Measurements from ENCODE around the gene FNDC3B. TPM values are rescaled to one million over a fixed set of nuclear protein-coding genes. Genes with fewer than 3 reads are reported as not detected.

The FNDC3B gene
- total RNA-seq, 5 donors from 2014 or later (not counting 1 experiment from before 2014, with no cell fraction given) = 18.1 to 46.5 (median 23.5) TPM

DNA sequence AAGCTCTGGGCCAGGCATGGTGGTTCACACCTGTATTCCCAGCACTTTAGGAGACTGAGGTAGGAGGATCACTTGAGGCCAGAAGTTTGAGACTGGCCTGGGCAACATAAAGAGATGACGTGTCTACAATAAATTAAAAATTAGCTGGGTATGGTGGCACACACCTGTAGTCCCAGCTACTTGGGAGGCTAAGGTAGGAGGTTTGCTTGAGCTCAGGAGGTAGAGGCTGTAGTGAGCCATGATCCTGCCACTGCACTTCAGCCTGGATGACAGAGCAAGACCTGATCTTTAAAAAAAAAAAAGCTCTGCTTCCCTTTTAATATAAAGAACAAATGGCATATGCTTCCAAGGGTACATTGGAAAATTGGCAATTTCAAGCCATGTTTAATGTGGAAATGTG is 46.7 kb downstream of the FNDC3B start:
- peaks cover 9% of the 10 kb centered on the region for H3K36me3 Mint-ChIP-seq
- H3K4me1 Mint-ChIP-seq = peaks cover 24 to 35% (median 28%) of the 10 kb centered on the region in 3 donors
- H3K9me3 Mint-ChIP-seq = no peaks in the 10 kb centered on the region
- Histone ChIP-seq H3K36me3 (ENCODE audit: control insufficient read depth in 2 of 2, extremely low read depth in 1 of 2, insufficient read depth in 1 of 2, low read length in 1 of 2) (no peaks in the 10 kb centered on the region), H3K27me3 (replicated peaks in 1 of 2; ENCODE audit: control insufficient read depth in 2 of 2, extremely low read depth in 1 of 2, insufficient read depth in 2 of 2, low read length in 1 of 2) (no peaks in the 10 kb centered on the region), H3K27ac (ENCODE audit: low read length) (no peak overlapping the region), H3K4me1 (ENCODE audit: control insufficient read depth in 1 of 2, extremely low read depth in 1 of 2, insufficient read depth in 2 of 2, low read length in 2 of 2) (peaks cover 0 to 8% of the 10 kb centered on the region in 2 experiments), H3K4me3 (ENCODE audit: control insufficient read depth in 1 of 2, extremely low read depth in 1 of 2, low read length in 1 of 2) (no peak overlapping the region), H3K9me3 (no peaks in the 10 kb centered on the region)
- no peak overlapping the region for H3K4me3 Mint-ChIP-seq
- POLR2A ChIA-PET = interaction anchor here in 1 of 2 donors (0.6 kb wide), 1 partner anchor 46 kb away, joined by 4 read pairs; no protein-coding TSS in a partner anchor
- H3K27me3 Mint-ChIP-seq = no peaks in the 10 kb centered on the region
- CTCF ChIA-PET = interaction anchor here (0.6 kb wide), 2 partner anchors 20 to 48 kb away, joined by 3 to 6 read pairs; no protein-coding TSS in a partner anchor
- no peak overlapping the region for H3K27ac Mint-ChIP-seq
- ATAC-seq (replicated peaks in 1 of 4) (no peak), DNase-seq (no peak)
- WGBS (ENCODE audit: insufficient coverage) = no CpG with 5 or more reads among the region's 1 CpG

DNA sequence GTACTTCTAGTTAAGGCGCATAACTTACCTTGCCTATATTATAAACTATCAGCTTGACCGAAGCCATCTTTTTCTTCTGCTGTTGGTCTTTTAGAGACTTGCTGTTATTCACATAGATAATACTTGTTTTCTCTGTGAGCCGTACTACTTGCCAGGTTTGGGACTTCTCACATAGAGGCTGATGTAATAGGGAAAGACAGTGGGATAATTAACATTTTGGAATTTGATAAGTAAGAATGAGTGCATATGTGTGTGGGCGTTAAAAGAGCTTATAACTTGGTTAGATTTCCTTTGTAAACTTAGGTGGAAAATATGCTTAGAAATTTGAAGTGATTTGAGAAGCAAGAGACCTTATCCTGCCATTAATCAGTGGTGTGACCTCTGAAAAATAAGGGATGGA is 47.8 kb downstream of the FNDC3B start:
- WGBS (ENCODE audit: insufficient coverage) = 100% methylated on average over 2 of the region's 4 CpGs
- H3K9me3 ChIP-seq = no peaks in the 10 kb centered on the region
- Mint-ChIP-seq H3K36me3 (peaks cover 9% of the 10 kb centered on the region), H3K4me3 (peak overlapping the region in 1 of 3 donors; percentile 15), H3K4me1 (peaks cover 26 to 35% (median 30%) of the 10 kb centered on the region in 3 donors), H3K27me3 (no peaks in the 10 kb centered on the region), H3K9me3 (no peaks in the 10 kb centered on the region), H3K27ac (peak overlapping the region in 1 of 2 donors; percentile 75)
- H3K27ac ChIP-seq (ENCODE audit: low read length) = no peak overlapping the region
- ChIA-PET POLR2A (no interaction called here), CTCF (interaction anchor here in 1 of 2 donors (1.0 kb wide), 2 partner anchors 17 to 51 kb away, joined by 3 read pairs; no protein-coding TSS in a partner anchor)
- no peak overlapping the region for H3K4me3 ChIP-seq (ENCODE audit: control insufficient read depth in 1 of 2, extremely low read depth in 1 of 2, low read length in 1 of 2)
- DNase-seq (no peak), ATAC-seq (replicated peaks in 1 of 4) (no peak)
- H3K36me3 ChIP-seq (ENCODE audit: control insufficient read depth in 2 of 2, extremely low read depth in 1 of 2, insufficient read depth in 1 of 2, low read length in 1 of 2) = no peaks in the 10 kb centered on the region
- H3K4me1 ChIP-seq (ENCODE audit: control insufficient read depth in 1 of 2, extremely low read depth in 1 of 2, insufficient read depth in 2 of 2, low read length in 2 of 2) = peaks cover 0 to 8% of the 10 kb centered on the region in 2 experiments
- no peaks in the 10 kb centered on the region for H3K27me3 ChIP-seq (replicated peaks in 1 of 2; ENCODE audit: control insufficient read depth in 2 of 2, extremely low read depth in 1 of 2, insufficient read depth in 2 of 2, low read length in 1 of 2)

DNA sequence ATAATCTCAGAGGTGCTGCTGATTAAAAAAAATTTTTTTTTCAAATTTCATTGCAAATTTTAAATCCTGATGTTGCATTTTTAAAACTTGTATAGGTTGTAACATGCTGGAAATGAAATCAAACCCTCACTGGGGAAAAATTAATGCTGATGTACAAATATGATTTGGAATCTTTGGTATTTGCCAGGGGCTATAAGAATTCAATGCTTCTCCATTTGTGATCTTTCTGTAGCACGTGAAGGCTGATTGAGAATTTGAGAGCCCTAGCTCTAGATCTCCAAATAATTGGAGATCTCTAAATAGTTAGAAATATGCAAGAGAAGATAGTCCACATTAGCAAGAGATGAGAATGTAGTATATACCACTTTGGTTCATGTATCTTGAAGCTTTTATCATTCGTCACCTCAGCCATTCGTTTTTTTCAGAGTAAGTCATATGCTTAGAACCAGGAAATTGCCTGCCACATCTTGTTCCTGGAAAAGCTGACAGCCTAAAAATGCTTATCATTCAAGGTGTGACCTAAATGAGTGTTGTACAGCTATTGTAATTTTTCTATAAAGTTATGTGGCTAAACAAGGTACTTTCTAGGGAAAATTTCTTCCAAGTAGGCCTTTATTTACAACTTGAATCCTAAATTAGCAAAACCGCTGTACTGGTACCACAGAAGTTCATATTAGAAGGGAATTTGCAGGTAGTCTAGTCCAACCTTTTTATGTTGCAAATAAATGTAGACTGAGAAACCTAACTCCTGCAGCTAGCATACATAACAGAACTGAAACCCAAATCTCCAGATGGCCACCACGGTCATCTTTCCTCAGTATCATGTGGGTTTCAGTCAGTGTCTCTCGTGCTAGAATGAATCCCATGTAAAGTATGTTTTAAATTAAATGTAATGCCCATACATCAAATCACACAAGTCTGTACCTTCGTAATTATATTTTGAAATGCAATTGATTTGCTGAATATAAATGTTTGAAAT is 48.5 kb downstream of the FNDC3B start:
- DNase-seq (no peak), ATAC-seq (replicated peaks in 1 of 4) (peak in 2 of 4 experiments; percentile 55 to 58)
- Histone ChIP-seq H3K27me3 (replicated peaks in 1 of 2; ENCODE audit: control insufficient read depth in 2 of 2, extremely low read depth in 1 of 2, insufficient read depth in 2 of 2, low read length in 1 of 2) (no peaks in the 10 kb centered on the region), H3K4me3 (ENCODE audit: control insufficient read depth in 1 of 2, extremely low read depth in 1 of 2, low read length in 1 of 2) (no peak overlapping the region), H3K4me1 (ENCODE audit: control insufficient read depth in 1 of 2, extremely low read depth in 1 of 2, insufficient read depth in 2 of 2, low read length in 2 of 2) (peaks cover 0 to 8% of the 10 kb centered on the region in 2 experiments), H3K9me3 (no peaks in the 10 kb centered on the region), H3K27ac (ENCODE audit: low read length) (peak overlapping the region; percentile 6), H3K36me3 (ENCODE audit: control insufficient read depth in 2 of 2, extremely low read depth in 1 of 2, insufficient read depth in 1 of 2, low read length in 1 of 2) (no peaks in the 10 kb centered on the region)
- peaks cover 24 to 37% (median 30%) of the 10 kb centered on the region in 3 donors for H3K4me1 Mint-ChIP-seq
- H3K9me3 Mint-ChIP-seq = no peaks in the 10 kb centered on the region
- CTCF ChIA-PET = interaction anchor here (1.0 kb wide), 3 partner anchors 16 to 52 kb away, joined by 3 read pairs; no protein-coding TSS in a partner anchor
- 48% methylated on average over 3 of the region's 7 CpGs for WGBS (ENCODE audit: insufficient coverage)
- H3K4me3 Mint-ChIP-seq = peak overlapping the region in 1 of 3 donors; percentile 15
- peaks cover 9% of the 10 kb centered on the region for H3K36me3 Mint-ChIP-seq
- H3K27me3 Mint-ChIP-seq = no peaks in the 10 kb centered on the region
- POLR2A ChIA-PET = interaction anchor here in 1 of 2 donors (0.5 to 1.3 kb wide), 3 partner anchors 14 to 62 kb away, joined by 3 to 9 read pairs (median 4); no protein-coding TSS in a partner anchor
- H3K27ac Mint-ChIP-seq = peak overlapping the region; percentile 70 to 83

DNA sequence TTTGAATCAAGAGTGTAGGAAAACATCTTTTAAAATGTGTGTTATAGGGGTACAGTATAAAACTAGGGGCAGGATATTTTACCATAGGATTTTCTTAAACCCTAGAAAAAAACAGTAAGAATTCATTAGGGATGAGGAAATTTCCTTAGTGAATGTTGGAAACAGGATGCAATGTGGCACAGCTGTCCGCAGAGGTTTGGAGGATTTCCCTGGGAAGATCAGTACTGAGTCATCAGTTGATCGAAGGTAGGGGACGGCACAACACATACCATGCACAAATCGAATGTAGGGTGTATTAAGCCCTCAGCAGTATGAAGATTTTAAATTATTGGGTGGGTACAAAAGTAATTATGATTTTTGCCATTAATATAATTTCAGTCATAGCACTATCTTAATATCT is 49.9 kb downstream of the FNDC3B start:
- H3K36me3 Mint-ChIP-seq = peaks cover 3% of the 10 kb centered on the region

DNA sequence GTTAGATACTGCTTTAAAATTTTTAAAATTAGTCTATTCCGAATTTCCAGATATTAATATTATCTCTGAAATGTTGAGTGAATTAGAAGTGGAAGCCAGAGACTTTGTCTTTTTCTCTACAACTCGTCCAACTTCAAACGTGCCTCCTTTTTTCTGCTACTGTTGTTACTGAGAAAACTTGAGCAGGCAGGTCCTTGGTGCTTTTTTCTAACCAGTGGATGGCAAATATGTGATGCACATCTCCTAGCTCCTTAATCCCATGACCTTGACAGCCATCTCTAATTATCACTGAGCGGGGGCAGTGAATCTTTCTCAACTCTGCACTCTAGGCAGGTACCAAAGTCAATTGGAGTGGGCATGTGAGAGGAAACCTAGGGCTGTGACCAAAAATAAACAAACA is 50.7 kb downstream of the FNDC3B start:
- Histone ChIP-seq H3K27me3 (replicated peaks in 1 of 2; ENCODE audit: control insufficient read depth in 2 of 2, extremely low read depth in 1 of 2, insufficient read depth in 2 of 2, low read length in 1 of 2) (no peaks in the 10 kb centered on the region), H3K9me3 (no peaks in the 10 kb centered on the region), H3K27ac (ENCODE audit: low read length) (no peak overlapping the region), H3K4me1 (ENCODE audit: control insufficient read depth in 1 of 2, extremely low read depth in 1 of 2, insufficient read depth in 2 of 2, low read length in 2 of 2) (peaks cover 0 to 8% of the 10 kb centered on the region in 2 experiments), H3K36me3 (ENCODE audit: control insufficient read depth in 2 of 2, extremely low read depth in 1 of 2, insufficient read depth in 1 of 2, low read length in 1 of 2) (no peaks in the 10 kb centered on the region), H3K4me3 (ENCODE audit: control insufficient read depth in 1 of 2, extremely low read depth in 1 of 2, low read length in 1 of 2) (no peak overlapping the region)
- peaks cover 26 to 41% (median 31%) of the 10 kb centered on the region in 3 donors for H3K4me1 Mint-ChIP-seq
- ChIA-PET POLR2A (no interaction called here), CTCF (interaction anchor here in 1 of 2 donors (0.6 kb wide), 1 partner anchor 33 kb away, joined by 5 read pairs; no protein-coding TSS in a partner anchor)
- no peaks in the 10 kb centered on the region for H3K9me3 Mint-ChIP-seq
- H3K4me3 Mint-ChIP-seq = no peak overlapping the region
- no peaks in the 10 kb centered on the region for H3K27me3 Mint-ChIP-seq
- H3K36me3 Mint-ChIP-seq = peaks cover 3% of the 10 kb centered on the region
- WGBS (ENCODE audit: insufficient coverage) = no CpG with 5 or more reads among the region's 4 CpGs
- no peak for ATAC-seq (replicated peaks in 1 of 4)
- no peak overlapping the region for H3K27ac Mint-ChIP-seq
- no peak for DNase-seq

More for the DNA sequence above, 49.9 kb downstream of the FNDC3B start:
- ATAC-seq (replicated peaks in 1 of 4) = no peak
- H3K27ac ChIP-seq (ENCODE audit: low read length) = no peak overlapping the region
- no peaks in the 10 kb centered on the region for H3K9me3 ChIP-seq
- ChIA-PET CTCF (interaction anchor here (0.5 to 1.0 kb wide), 2 partner anchors 42 to 53 kb away, joined by 3 to 5 read pairs; no protein-coding TSS in a partner anchor), POLR2A (interaction anchor here (0.5 to 1.3 kb wide), 2 partner anchors 13 to 1909 kb away, joined by 4 read pairs; no protein-coding TSS in a partner anchor)
- peaks cover 0 to 8% of the 10 kb centered on the region in 2 experiments for H3K4me1 ChIP-seq (ENCODE audit: control insufficient read depth in 1 of 2, extremely low read depth in 1 of 2, insufficient read depth in 2 of 2, low read length in 2 of 2)
- no peaks in the 10 kb centered on the region for H3K27me3 Mint-ChIP-seq
- peaks cover 24 to 38% (median 24%) of the 10 kb centered on the region in 3 donors for H3K4me1 Mint-ChIP-seq
- 100% methylated on average over 1 of the region's 4 CpGs for WGBS (ENCODE audit: insufficient coverage)
- H3K4me3 ChIP-seq (ENCODE audit: control insufficient read depth in 1 of 2, extremely low read depth in 1 of 2, low read length in 1 of 2) = no peak overlapping the region
- H3K4me3 Mint-ChIP-seq = no peak overlapping the region
- no peaks in the 10 kb centered on the region for H3K9me3 Mint-ChIP-seq
- no peaks in the 10 kb centered on the region for H3K27me3 ChIP-seq (replicated peaks in 1 of 2; ENCODE audit: control insufficient read depth in 2 of 2, extremely low read depth in 1 of 2, insufficient read depth in 2 of 2, low read length in 1 of 2)
- H3K27ac Mint-ChIP-seq = no peak overlapping the region
- no peaks in the 10 kb centered on the region for H3K36me3 ChIP-seq (ENCODE audit: control insufficient read depth in 2 of 2, extremely low read depth in 1 of 2, insufficient read depth in 1 of 2, low read length in 1 of 2)
- DNase-seq = no peak

DNA sequence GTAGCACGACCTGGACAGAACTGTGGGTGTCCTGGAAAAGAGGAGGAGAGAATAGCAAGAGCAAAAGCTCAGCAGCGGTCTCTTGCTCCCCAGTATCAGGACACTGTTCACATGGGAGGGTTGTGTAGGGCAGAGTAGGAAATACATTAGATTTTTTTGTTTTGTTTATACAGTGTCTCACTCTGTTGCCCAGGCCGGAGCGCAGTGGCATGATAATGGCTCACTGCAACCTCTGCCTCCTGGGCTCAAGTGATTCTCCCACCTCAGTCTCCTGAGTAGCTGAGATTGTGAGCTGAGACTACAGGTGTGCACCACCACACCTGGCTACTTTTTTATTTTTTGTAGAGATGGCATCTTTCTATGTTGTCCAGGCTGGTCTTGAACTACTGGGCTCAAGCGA is 53.3 kb downstream of the FNDC3B start:
- Mint-ChIP-seq H3K27ac (no peak overlapping the region), H3K27me3 (no peaks in the 10 kb centered on the region), H3K4me1 (peaks cover 35 to 48% (median 40%) of the 10 kb centered on the region in 3 donors), H3K4me3 (no peak overlapping the region), H3K36me3 (peaks cover 3% of the 10 kb centered on the region), H3K9me3 (no peaks in the 10 kb centered on the region)
- Histone ChIP-seq H3K27me3 (replicated peaks in 1 of 2; ENCODE audit: control insufficient read depth in 2 of 2, extremely low read depth in 1 of 2, insufficient read depth in 2 of 2, low read length in 1 of 2) (no peaks in the 10 kb centered on the region), H3K27ac (ENCODE audit: low read length) (no peak overlapping the region), H3K36me3 (ENCODE audit: control insufficient read depth in 2 of 2, extremely low read depth in 1 of 2, insufficient read depth in 1 of 2, low read length in 1 of 2) (no peaks in the 10 kb centered on the region), H3K4me3 (ENCODE audit: control insufficient read depth in 1 of 2, extremely low read depth in 1 of 2, low read length in 1 of 2) (no peak overlapping the region), H3K9me3 (no peaks in the 10 kb centered on the region), H3K4me1 (ENCODE audit: control insufficient read depth in 1 of 2, extremely low read depth in 1 of 2, insufficient read depth in 2 of 2, low read length in 2 of 2) (peaks cover 2 to 9% of the 10 kb centered on the region in 2 experiments)
- ChIA-PET POLR2A (interaction anchor here in 1 of 2 donors (0.6 kb wide), 1 partner anchor 9 kb away, joined by 3 read pairs; no protein-coding TSS in a partner anchor), CTCF (interaction anchor here in 1 of 2 donors (0.5 kb wide), 1 partner anchor 242 kb away, joined by 3 read pairs; no protein-coding TSS in a partner anchor)
- DNase-seq (no peak), ATAC-seq (replicated peaks in 1 of 4) (no peak)
- WGBS (ENCODE audit: insufficient coverage) = 91% methylated on average over 3 of the region's 5 CpGs

Data from T-cell (primary cell).